ENCODE data around the gene MUCL3. TPM values are rescaled to one million over a fixed set of nuclear protein-coding genes. Genes with fewer than 3 reads are reported as not detected.
"Not testable (repeated sequence)": the region's sequence is repeated elsewhere in the genome, so short reads cannot be mapped to it uniquely, and the experiment has no call there.

Gene MUCL3
- total RNA-seq, 1 donor from 2014 or later: under 0.01 TPM

DNA sequence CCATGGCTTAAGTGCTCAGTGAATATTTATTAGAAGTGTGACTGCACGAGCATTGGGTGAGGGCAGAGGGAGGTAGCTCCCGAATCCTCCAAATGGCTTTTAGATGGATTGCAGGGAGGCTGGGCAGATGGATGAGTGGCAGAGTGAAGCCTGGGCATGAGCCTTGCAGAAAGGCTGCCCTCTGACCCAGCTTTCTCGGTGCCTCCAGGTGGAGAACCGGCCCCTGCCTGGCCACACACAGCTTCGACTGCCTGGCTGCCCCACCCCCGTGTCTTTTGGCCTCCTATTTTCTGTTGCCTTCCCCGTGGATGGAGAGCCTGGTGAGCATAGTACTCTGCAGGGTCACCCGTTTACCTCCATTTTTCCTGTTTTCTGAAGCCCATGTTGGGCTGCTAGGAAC lies 23.3 kb upstream of the MUCL3 start:
- TF ChIP-seq, protein P1, sequence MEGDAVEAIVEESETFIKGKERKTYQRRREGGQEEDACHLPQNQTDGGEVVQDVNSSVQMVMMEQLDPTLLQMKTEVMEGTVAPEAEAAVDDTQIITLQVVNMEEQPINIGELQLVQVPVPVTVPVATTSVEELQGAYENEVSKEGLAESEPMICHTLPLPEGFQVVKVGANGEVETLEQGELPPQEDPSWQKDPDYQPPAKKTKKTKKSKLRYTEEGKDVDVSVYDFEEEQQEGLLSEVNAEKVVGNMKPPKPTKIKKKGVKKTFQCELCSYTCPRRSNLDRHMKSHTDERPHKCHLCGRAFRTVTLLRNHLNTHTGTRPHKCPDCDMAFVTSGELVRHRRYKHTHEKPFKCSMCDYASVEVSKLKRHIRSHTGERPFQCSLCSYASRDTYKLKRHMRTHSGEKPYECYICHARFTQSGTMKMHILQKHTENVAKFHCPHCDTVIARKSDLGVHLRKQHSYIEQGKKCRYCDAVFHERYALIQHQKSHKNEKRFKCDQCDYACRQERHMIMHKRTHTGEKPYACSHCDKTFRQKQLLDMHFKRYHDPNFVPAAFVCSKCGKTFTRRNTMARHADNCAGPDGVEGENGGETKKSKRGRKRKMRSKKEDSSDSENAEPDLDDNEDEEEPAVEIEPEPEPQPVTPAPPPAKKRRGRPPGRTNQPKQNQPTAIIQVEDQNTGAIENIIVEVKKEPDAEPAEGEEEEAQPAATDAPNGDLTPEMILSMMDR (conservative IDR thresholded peaks at IDR 0.05; ENCODE audit: low read depth, low read length): no peak
- DNase-seq (ENCODE audit: low read depth): no peak
- H3K4me3 ChIP-seq (ENCODE audit: low read depth, low read length): no peak overlapping the region

DNA sequence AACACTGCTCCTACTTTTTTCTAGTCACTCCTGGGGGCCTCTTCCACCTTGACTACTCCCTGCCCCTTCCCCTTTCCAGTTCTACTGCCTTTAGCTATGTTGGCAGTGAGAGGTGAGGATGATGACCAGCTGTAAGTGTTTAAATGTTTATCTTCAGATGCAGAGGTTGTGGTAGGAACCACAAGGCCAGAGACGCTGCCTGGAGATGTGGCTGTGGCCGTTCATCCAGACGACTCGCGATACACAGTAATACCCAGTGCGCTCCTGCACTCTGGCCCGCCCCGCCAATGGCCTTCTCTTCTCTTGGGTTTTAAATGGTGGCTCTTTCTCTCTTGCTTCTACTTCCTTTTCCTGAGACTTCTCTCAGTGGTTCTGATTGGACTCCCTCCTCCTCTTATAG lies 22.1 kb upstream of the MUCL3 start:
- no peak overlapping the region for H3K4me3 ChIP-seq (ENCODE audit: low read depth, low read length)
- no peak for DNase-seq (ENCODE audit: low read depth)
- TF ChIP-seq, protein P1 (conservative IDR thresholded peaks at IDR 0.05; ENCODE audit: low read depth, low read length): no peak

DNA sequence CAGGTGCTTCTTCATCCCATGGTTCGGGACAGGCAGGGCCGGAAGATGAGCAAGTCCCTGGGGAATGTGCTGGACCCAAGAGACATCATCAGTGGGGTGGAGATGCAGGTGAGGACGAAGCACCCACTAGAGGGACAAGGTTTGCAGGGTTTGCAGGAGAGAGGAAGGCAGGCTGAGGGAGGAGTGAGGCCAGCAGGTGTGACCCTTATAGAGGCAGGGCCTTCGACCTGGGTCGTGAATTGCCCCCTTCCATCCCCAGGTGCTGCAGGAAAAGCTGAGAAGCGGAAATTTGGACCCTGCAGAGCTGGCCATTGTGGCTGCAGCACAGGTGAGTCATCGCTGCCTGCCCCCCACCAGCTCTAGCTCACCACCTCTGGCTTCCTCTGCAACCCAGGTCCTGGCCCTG lies 18.3 kb upstream of the MUCL3 start:
- no peak for DNase-seq (ENCODE audit: low read depth)
- H3K4me3 ChIP-seq (ENCODE audit: low read depth, low read length): no peak overlapping the region
- TF ChIP-seq, protein P1 (conservative IDR thresholded peaks at IDR 0.05; ENCODE audit: low read depth, low read length): no peak

DNA sequence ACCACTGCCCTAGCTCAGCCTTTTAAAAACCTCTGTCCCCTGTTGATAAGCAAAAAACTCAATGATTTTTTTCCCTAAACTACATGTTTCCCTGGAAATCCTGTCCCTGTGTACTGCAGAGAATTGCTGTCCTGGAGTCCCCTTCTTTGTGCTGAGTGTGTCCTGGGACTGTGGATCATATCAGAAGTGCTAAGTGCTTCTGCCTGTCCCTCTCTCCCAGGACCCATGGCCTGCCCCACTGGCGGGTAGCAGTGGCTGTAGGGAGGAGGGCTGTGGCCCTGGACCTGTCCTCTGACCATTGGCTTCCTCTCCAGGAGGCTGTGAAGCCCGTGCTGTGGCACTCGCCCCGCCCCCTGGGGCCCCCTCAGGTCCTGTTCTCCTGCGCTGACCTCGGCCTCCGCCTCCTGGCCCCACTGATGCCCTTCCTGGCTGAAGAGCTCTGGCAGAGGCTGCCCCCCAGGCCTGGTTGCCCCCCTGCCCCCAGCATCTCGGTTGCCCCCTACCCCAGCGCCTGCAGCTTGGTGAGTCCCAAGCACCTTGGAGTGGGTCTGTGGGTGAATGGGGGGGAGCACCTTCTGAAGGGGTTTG lies 16.6 kb upstream of the MUCL3 start:
- H3K4me3 ChIP-seq (ENCODE audit: low read depth, low read length); DNase-seq (ENCODE audit: low read depth): not testable (repeated sequence)

DNA sequence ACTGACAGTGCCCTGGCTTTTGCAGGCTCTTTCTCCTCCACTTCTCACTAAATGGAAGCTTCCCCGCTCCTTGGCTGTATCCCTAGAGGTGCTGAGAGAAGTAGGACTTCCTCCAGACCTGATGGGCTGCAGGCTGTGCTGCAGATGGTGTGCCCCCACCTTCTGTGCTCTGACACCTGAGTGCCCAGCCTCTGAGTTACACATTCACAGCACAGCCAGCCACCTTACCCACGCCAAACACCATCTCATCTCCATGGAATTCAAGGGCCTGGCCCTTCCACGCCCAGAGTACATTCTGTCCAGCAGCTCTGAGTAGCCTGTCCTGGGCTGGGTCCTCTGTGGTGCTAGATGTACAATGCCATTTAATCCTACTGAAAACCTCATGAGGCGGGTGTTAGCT lies 14.1 kb upstream of the MUCL3 start:
- no peak for DNase-seq (ENCODE audit: low read depth)
- H3K4me3 ChIP-seq (ENCODE audit: low read depth, low read length): no peak overlapping the region
- TF ChIP-seq, protein P1 (conservative IDR thresholded peaks at IDR 0.05; ENCODE audit: low read depth, low read length): no peak

DNA sequence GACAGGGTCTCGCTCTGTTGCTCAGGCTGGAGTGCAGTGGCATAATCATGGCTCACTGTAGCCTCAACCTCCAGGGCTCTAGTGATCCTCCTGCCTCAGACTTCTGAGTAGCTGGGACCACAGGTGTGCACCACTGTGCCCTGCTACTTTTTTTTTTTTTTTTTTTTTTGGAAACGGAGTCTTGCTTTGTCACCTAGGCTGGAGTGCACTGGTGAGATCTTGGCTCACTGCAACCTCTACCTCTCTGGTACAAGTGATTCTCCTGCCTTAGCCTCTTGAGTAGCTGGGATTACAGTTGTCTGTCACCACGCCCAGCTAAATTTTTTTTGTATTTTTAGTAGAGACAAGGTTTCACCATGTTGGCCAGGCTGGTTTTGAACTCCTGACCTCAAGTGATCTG lies 13.7 kb upstream of the MUCL3 start:
- H3K4me3 ChIP-seq (ENCODE audit: low read depth, low read length); DNase-seq (ENCODE audit: low read depth): not testable (repeated sequence)

DNA sequence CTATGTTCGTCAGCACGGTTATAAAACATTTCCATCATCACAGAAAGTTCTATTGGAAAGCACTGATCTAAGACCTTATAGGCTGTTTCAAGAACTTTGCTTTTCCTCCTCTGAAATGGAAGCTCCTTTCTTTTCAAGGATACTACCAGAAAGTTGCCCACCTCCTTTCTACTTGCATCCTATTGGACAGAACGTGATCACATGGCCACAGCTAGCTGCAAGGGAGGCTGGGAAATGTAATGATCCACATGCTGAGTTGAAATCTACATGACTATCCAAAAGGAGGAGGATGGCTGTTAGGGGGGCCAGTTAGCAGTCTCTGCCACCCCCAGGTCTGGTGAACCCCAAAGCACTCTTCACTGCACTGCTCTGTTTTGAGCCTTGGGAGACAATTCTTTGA lies 12.1 kb upstream of the MUCL3 start:
- TF ChIP-seq, protein P1 (conservative IDR thresholded peaks at IDR 0.05; ENCODE audit: low read depth, low read length): no peak
- no peak for DNase-seq (ENCODE audit: low read depth)
- H3K4me3 ChIP-seq (ENCODE audit: low read depth, low read length): no peak overlapping the region

DNA sequence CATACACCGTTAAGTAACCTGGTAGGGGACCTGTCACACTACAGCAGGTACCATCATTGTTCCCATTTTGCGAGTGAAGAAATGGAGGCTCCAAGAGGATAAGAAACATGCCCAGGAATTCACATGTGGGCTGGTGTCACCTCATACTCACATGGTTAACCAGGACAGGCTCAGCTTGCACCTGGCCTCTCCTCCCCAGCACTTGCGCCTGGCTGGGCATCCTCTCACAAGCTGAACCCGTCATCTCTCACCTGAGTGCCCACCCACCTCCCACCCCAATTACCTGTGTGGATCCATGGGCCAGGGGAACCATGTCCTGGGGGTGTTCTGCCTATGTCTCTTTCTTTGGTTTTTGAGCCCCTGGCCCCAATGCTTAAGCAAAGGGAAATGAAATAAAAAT lies 10.3 kb upstream of the MUCL3 start:
- no peak overlapping the region for H3K4me3 ChIP-seq (ENCODE audit: low read depth, low read length)
- no peak for DNase-seq (ENCODE audit: low read depth)
- TF ChIP-seq, protein P1 (conservative IDR thresholded peaks at IDR 0.05; ENCODE audit: low read depth, low read length): no peak

Data from epithelial cell of proximal tubule (primary cell).